HepG2 (cell line): ENCODE measurements around the gene SLC9A9.

ENCODE experiments used
- CCAR2 ChIP-seq: fragments of 200-400 bp; formaldehyde crosslinking; optimal IDR thresholded peaks from 2 replicates; pipeline ENCODE3; 2018; ENCODE audit warnings: low read depth, mild to moderate bottlenecking, low read length, moderate library complexity
- FOXM1 ChIP-seq: sonication (generic); formaldehyde crosslinking; IDR thresholded peaks from 2 replicates; pipeline ENCODE4 v1.5.0; 2020; ENCODE audit warnings: missing genetic modification reagents
- NBN ChIP-seq: fragments of 450-650 bp; conservative IDR thresholded peaks from 2 replicates; pipeline ENCODE4 v1.6.1; 2017
- ZNF781 ChIP-seq: sonication (generic); formaldehyde crosslinking; IDR thresholded peaks from 2 replicates; pipeline ENCODE4 v1.5.1; 2020; ENCODE audit warnings: borderline replicate concordance, mild to moderate bottlenecking, missing genetic modification reagents; ENCODE audit errors: not compliant biosample characterization
- TF ChIP-seq, protein P1 (sequence below): sonication (generic); formaldehyde crosslinking; IDR thresholded peaks from 2 replicates; pipeline ENCODE4 v1.5.1; 2020; ENCODE audit warnings: mild to moderate bottlenecking, missing genetic modification reagents

DNA sequence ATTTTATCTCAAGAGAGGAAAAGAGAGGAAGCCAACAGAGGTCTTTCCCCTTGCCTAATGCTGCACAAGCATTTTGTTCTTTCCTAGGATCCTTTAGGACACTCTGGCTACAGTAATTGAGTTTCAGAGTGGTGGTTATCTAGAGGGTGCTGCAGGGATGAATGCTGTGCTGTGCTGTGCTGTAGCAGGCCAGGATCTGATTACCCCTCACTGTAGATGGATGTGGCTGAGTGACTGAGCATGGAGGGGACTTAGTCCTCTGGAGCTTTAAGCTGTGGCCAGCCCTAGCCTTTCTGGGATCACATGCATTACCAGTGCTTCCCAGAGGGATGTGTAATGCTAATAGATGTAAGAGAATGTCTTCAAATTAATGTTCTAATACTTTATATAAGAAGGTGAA is 94.8 kb downstream of the SLC9A9 start:
- TF ChIP-seq ZNF781 (no peak), NBN (no peak), CCAR2 (no peak), FOXM1 (CRISPR knock-in tag) (no peak)
- TF ChIP-seq, protein P1, sequence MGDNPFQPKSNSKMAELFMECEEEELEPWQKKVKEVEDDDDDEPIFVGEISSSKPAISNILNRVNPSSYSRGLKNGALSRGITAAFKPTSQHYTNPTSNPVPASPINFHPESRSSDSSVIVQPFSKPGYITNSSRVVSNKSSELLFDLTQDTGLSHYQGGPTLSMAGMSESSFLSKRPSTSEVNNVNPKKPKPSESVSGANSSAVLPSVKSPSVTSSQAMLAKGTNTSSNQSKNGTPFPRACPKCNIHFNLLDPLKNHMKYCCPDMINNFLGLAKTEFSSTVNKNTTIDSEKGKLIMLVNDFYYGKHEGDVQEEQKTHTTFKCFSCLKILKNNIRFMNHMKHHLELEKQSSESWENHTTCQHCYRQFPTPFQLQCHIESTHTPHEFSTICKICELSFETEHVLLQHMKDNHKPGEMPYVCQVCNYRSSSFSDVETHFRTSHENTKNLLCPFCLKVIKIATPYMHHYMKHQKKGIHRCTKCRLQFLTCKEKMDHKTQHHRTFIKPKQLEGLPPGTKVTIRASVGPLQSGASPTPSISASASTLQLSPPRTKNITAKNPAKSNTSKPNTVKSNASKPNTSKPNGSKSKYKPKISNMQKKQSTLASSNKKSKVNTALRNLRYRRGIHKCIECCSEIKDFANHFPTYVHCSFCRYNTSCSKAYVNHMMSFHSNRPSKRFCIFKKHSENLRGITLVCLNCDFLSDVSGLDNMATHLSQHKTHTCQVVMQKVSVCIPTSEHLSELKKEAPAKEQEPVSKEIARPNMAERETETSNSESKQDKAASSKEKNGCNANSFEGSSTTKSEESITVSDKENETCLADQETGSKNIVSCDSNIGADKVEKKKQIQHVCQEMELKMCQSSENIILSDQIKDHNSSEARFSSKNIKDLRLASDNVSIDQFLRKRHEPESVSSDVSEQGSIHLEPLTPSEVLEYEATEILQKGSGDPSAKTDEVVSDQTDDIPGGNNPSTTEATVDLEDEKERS (CRISPR knock-in tag) = no peak
